ENCODE data around the gene CEP192. TPM values are rescaled to one million over a fixed set of nuclear protein-coding genes. Genes with fewer than 3 reads are reported as not detected.
A peak's percentile ranks its signal among the peaks of the same experiment; 100 is the strongest.

Gene CEP192
- total and polyA plus RNA-seq, 2 of the 13 experiments (the other 11 are each of a cell fraction or from before 2014, with no cell fraction given), result 15.3 to 24.7 TPM

GRCh38 chr18:13136056-13136903 lies 145.1 kb downstream of the CEP192 start (continued):
- TF ChIP-seq ARNTL (CRISPR knock-in tag; IDR thresholded peaks at IDR 0.05), result 0 out of 2 replicates have a peak, but pooled peaks have one; percentile 27
- peak; percentile 24; the same call in 1 of the 2 replicates for TF ChIP-seq ZNF501 (CRISPR knock-in tag; IDR thresholded peaks at IDR 0.05)
- no peak for TF ChIP-seq NR2F2 (IDR thresholded peaks at IDR 0.05; ENCODE audit: borderline replicate concordance, low read depth)
- TF ChIP-seq ZNF768 (CRISPR knock-in tag; IDR thresholded peaks at IDR 0.05), result peak; percentile 1; the same call in 1 of the 2 replicates
- peak; percentile 51 for TF ChIP-seq HNRNPLL (IDR thresholded peaks at IDR 0.05; ENCODE audit: low read depth, low read length, poor library complexity, severe bottlenecking)
- no peak for TF ChIP-seq GLI4 (CRISPR knock-in tag; IDR thresholded peaks at IDR 0.05; ENCODE audit: borderline replicate concordance)
- TF ChIP-seq SMARCC2 (IDR thresholded peaks at IDR 0.05), result no peak
- TF ChIP-seq ZNF333 (CRISPR knock-in tag; IDR thresholded peaks at IDR 0.05; ENCODE audit: borderline replicate concordance), result 0 out of 2 replicates have a peak, but pooled peaks have one; percentile 20
- no peak for TF ChIP-seq ARNT (IDR thresholded peaks at IDR 0.05)
- no peak for TF ChIP-seq NONO (IDR thresholded peaks at IDR 0.05)
- TF ChIP-seq NONO (CRISPR knock-in tag; conservative IDR thresholded peaks at IDR 0.05), result 0 out of 2 replicates have a peak, but pooled peaks have one; percentile 73
- TF ChIP-seq, protein P1, sequence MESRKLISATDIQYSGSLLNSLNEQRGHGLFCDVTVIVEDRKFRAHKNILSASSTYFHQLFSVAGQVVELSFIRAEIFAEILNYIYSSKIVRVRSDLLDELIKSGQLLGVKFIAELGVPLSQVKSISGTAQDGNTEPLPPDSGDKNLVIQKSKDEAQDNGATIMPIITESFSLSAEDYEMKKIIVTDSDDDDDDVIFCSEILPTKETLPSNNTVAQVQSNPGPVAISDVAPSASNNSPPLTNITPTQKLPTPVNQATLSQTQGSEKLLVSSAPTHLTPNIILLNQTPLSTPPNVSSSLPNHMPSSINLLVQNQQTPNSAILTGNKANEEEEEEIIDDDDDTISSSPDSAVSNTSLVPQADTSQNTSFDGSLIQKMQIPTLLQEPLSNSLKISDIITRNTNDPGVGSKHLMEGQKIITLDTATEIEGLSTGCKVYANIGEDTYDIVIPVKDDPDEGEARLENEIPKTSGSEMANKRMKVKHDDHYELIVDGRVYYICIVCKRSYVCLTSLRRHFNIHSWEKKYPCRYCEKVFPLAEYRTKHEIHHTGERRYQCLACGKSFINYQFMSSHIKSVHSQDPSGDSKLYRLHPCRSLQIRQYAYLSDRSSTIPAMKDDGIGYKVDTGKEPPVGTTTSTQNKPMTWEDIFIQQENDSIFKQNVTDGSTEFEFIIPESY (CRISPR knock-in tag; IDR thresholded peaks at IDR 0.05), result peak; percentile 70
- TF ChIP-seq ZNF563 (CRISPR knock-in tag; IDR thresholded peaks at IDR 0.05), result peak; percentile 54; the same call in 1 of the 2 replicates
- TF ChIP-seq MED1 (CRISPR knock-in tag; IDR thresholded peaks at IDR 0.05), result peak; percentile 11; the same call in 1 of the 2 replicates
- TF ChIP-seq MTA1 (CRISPR knock-in tag; IDR thresholded peaks at IDR 0.05; ENCODE audit: borderline replicate concordance), result 0 out of 2 replicates have a peak, but pooled peaks have one; percentile 15
- peak; percentile 3; the same call in 1 of the 2 replicates for TF ChIP-seq IRF9 (CRISPR knock-in tag; IDR thresholded peaks at IDR 0.05; ENCODE audit: borderline replicate concordance)
- 0 out of 2 replicates have a peak, but pooled peaks have one; percentile 4 for TF ChIP-seq PATZ1 (CRISPR knock-in tag; IDR thresholded peaks at IDR 0.05)
- TF ChIP-seq ZNF430 (CRISPR knock-in tag; IDR thresholded peaks at IDR 0.05), result peak; percentile 52; the same call in 1 of the 2 replicates
- 0 out of 2 replicates have a peak, but pooled peaks have one; percentile 15 for TF ChIP-seq NRL (CRISPR knock-in tag; IDR thresholded peaks at IDR 0.05; ENCODE audit: borderline replicate concordance)
- TF ChIP-seq ZNF589 (CRISPR knock-in tag; conservative IDR thresholded peaks at IDR 0.05), result no peak
- peak; percentile 40; the same call in 1 of the 2 replicates for TF ChIP-seq TGIF2 (CRISPR knock-in tag; IDR thresholded peaks at IDR 0.05)
- no peak for TF ChIP-seq ZNF264 (CRISPR knock-in tag; IDR thresholded peaks at IDR 0.05)
- TF ChIP-seq ZNF263 (CRISPR knock-in tag; IDR thresholded peaks at IDR 0.05), result 0 out of 2 replicates have a peak, but pooled peaks have one; percentile 7
- TF ChIP-seq YEATS4 (CRISPR knock-in tag; IDR thresholded peaks at IDR 0.05; ENCODE audit: borderline replicate concordance), result peak; percentile 13

Data from HepG2 (cell line).